Neural progenitor cell (in vitro differentiated cells): ENCODE measurements around the gene ARHGDIA. TPM values are rescaled to one million over a fixed set of nuclear protein-coding genes. Genes with fewer than 3 reads are reported as not detected.

Experiments used
- DNase-seq: peaks from one replicate; pipeline ENCODE4 v3.0.0-alpha.2; 2016; ENCODE audit warnings: low spot score
- H2AFZ ChIP-seq: fragments of 200-600 bp; sonication (generic); replicated peaks from 2 replicates; pipeline ENCODE4 v1.6.1; 2016; ENCODE audit warnings: antibody characterized with exemption
- H3F3A ChIP-seq: fragments of 200-600 bp; sonication (generic); 2 replicates; pipeline ENCODE4 v1.6.1; 2016; ENCODE audit warnings: antibody characterized with exemption, low read depth
- H3K27ac ChIP-seq: fragments of 200-600 bp; sonication (generic); 2 replicates; pipeline ENCODE4 v1.5.1; 2016; ENCODE audit warnings: mild to moderate bottlenecking
- H3K27me3 ChIP-seq: fragments of 200-600 bp; sonication (generic); 2 replicates; pipeline ENCODE4 v1.6.1; 2016; ENCODE audit warnings: mild to moderate bottlenecking, moderate library complexity
- H3K36me3 ChIP-seq: fragments of 200-600 bp; sonication (generic); 2 replicates; pipeline ENCODE4 v1.5.1; 2016
- H3K4me1 ChIP-seq: fragments of 200-600 bp; sonication (generic); 2 replicates; pipeline ENCODE4 v1.6.1; 2016; ENCODE audit warnings: mixed run types
- H3K4me2 ChIP-seq: fragments of 200-600 bp; sonication (generic); 2 replicates; pipeline ENCODE4 v1.6.1; 2016
- H3K4me3 ChIP-seq: fragments of 200-600 bp; sonication (generic); 2 replicates; pipeline ENCODE4 v1.5.1; 2016
- H3K79me2 ChIP-seq: fragments of 200-600 bp; sonication (generic); 2 replicates; pipeline ENCODE4 v1.6.1; 2016; ENCODE audit warnings: low read depth
- H3K9ac ChIP-seq: fragments of 200-600 bp; sonication (generic); 2 replicates; pipeline ENCODE4 v1.6.1; 2016
- H3K9me3 ChIP-seq: fragments of 200-600 bp; sonication (generic); 2 replicates; pipeline ENCODE4 v1.5.1; 2016; ENCODE audit warnings: low read depth
- H4K20me1 ChIP-seq: fragments of 200-600 bp; sonication (generic); 2 replicates; pipeline ENCODE4 v1.6.1; 2016; ENCODE audit warnings: low read depth
- H3K27ac Mint-ChIP-seq: 3 replicates; pipeline ENCODE4 v1.8.0; 2021; ENCODE audit warnings: mixed read lengths
- H3K27me3 Mint-ChIP-seq: 2 replicates; pipeline ENCODE4 v1.8.0; 2022; ENCODE audit warnings: low read depth, mild to moderate bottlenecking, inconsistent platforms, moderate library complexity, mixed read lengths; ENCODE audit not compliant: insufficient read depth
- H3K36me3 Mint-ChIP-seq: 3 replicates; pipeline ENCODE4 v1.8.0; 2021; ENCODE audit warnings: mixed read lengths
- H3K4me1 Mint-ChIP-seq: 3 replicates; pipeline ENCODE4 v1.8.0; 2021; ENCODE audit warnings: mixed read lengths
- H3K4me3 Mint-ChIP-seq: 3 replicates; pipeline ENCODE4 v1.8.0; 2021; ENCODE audit warnings: mild to moderate bottlenecking, moderate library complexity, mixed read lengths
- H3K9me3 Mint-ChIP-seq: 3 replicates; pipeline ENCODE4 v1.8.0; 2020; ENCODE audit warnings: mixed read lengths
- EZH2 ChIP-seq: fragments of 200-600 bp; sonication (generic); IDR thresholded peaks from 2 replicates; pipeline ENCODE4 v1.6.1; 2017; ENCODE audit warnings: antibody characterized with exemption, mild to moderate bottlenecking, moderate library complexity
- EZH2phosphoT487 ChIP-seq: fragments of 200-600 bp; sonication (generic); IDR thresholded peaks from 2 replicates; pipeline ENCODE4 v1.6.1; 2017; ENCODE audit warnings: antibody characterized with exemption
- total RNA-seq: library from RNA; depleted of rRNA; stranded (reverse); fragments of >200 nt; gene quantifications from 2 replicates; pipeline ENCODE4 v1.2.3, GENCODE V29; 2015; ENCODE audit warnings: low replicate concordance
- TF ChIP-seq, protein P1 (sequence below): fragments of 200-600 bp; sonication (generic); IDR thresholded peaks from 2 replicates; pipeline ENCODE4 v1.5.1; 2017; ENCODE audit warnings: antibody characterized with exemption, mild to moderate bottlenecking

ARHGDIA gene
- total RNA-seq, 1 donor from 2014 or later = 25.1 TPM

DNA sequence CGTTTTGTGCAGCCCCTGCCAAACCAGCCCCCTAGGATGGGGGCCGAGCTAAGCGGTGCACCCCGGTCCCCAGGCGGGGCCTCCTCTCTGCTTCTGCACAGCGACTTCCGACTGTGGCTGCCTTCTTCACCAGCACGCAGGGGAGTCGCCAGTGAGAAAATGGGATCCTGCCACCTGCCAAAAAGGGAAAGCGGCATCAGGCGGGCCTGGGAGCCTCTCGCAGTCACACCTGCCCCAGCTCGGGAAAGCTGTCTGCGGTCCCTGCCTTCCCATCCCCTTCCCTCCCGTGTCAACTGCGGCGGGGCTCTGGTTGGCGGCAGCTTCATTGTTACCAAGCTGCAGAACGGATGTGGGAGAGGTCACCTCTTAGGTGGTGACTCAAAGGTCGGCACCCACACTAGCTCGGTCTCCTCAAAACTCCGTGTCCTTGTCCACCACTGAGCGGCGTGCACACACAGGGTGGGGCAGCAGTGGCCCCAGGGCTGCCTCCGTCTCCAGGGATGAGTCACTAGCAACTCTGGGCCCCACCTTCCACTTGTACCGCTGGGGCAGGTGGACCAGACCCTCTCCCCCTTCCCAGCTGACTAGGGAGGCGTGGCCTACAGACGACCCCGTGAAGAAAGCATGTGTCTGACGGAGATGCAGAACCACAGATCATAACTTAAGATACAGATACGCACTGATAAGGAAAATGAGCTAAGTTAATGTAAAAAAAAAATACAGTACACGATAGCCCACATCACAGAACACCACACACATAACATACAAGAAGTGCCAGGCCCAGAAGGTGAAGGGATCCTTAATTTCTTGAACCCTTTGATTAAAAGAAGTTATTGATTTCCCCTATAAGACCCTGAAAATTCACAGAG lies 41.5 kb upstream of the ARHGDIA start:
- Histone ChIP-seq H3K36me3 (no peaks in the 10 kb centered on the region), H3K27ac (no peak overlapping the region), H3K4me1 (peaks cover 14% of the 10 kb centered on the region), H3K9me3 (no peaks in the 10 kb centered on the region), H3K9ac (no peak overlapping the region), H3K79me2 (peaks cover 15% of the 10 kb centered on the region), H3F3A (peaks cover 36% of the 10 kb centered on the region), H3K4me2 (no peak overlapping the region), H2AFZ (no peak overlapping the region), H3K4me3 (no peak overlapping the region), H4K20me1 (peaks cover 50% of the 10 kb centered on the region), H3K27me3 (peaks cover 17% of the 10 kb centered on the region)
- no peak for TF ChIP-seq EZH2phosphoT487
- TF ChIP-seq, protein P1, sequence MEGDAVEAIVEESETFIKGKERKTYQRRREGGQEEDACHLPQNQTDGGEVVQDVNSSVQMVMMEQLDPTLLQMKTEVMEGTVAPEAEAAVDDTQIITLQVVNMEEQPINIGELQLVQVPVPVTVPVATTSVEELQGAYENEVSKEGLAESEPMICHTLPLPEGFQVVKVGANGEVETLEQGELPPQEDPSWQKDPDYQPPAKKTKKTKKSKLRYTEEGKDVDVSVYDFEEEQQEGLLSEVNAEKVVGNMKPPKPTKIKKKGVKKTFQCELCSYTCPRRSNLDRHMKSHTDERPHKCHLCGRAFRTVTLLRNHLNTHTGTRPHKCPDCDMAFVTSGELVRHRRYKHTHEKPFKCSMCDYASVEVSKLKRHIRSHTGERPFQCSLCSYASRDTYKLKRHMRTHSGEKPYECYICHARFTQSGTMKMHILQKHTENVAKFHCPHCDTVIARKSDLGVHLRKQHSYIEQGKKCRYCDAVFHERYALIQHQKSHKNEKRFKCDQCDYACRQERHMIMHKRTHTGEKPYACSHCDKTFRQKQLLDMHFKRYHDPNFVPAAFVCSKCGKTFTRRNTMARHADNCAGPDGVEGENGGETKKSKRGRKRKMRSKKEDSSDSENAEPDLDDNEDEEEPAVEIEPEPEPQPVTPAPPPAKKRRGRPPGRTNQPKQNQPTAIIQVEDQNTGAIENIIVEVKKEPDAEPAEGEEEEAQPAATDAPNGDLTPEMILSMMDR = no peak
- TF ChIP-seq EZH2 = no peak
- Mint-ChIP-seq H3K4me3 (peak overlapping the region; percentile 66), H3K9me3 (no peaks in the 10 kb centered on the region), H3K36me3 (peaks cover 11% of the 10 kb centered on the region), H3K4me1 (peaks cover 17% of the 10 kb centered on the region), H3K27ac (no peak overlapping the region), H3K27me3 (peaks cover 3% of the 10 kb centered on the region)
- DNase-seq = no peak

DNA sequence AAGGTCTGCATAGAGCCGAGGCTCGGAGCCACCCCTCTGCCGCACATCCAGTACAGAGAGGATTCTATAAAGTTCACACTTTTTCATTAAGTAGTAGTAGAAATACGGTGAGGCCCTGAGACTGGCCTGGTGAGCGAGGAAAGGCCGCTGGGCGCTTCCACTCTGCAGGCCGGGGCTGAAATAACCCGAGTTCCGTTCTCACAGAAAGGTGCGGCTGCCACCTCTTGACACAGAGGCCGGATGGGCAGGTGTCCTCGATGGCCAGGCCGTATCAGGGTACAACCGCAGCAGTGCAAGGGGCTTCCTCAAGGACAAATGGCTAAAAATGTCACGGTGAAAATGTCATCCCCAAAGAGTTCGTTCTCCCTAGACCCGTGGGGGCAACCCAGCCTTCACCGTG lies 40.8 kb upstream of the ARHGDIA start:
- H3F3A ChIP-seq = peaks cover 31% of the 10 kb centered on the region
- peaks cover 9% of the 10 kb centered on the region for H3K4me1 ChIP-seq
- TF ChIP-seq EZH2 (no peak), EZH2phosphoT487 (no peak)
- TF ChIP-seq, protein P1 = no peak
- H3K9me3 ChIP-seq = no peaks in the 10 kb centered on the region
- peak overlapping the region; percentile 31 for H3K4me3 ChIP-seq
- Mint-ChIP-seq H3K36me3 (peaks cover 11% of the 10 kb centered on the region), H3K4me1 (peaks cover 13% of the 10 kb centered on the region), H3K27ac (no peak overlapping the region), H3K9me3 (no peaks in the 10 kb centered on the region), H3K27me3 (peaks cover 3% of the 10 kb centered on the region), H3K4me3 (peak overlapping the region; percentile 78)
- H4K20me1 ChIP-seq = peaks cover 43% of the 10 kb centered on the region
- H3K27ac ChIP-seq = no peak overlapping the region
- no peak overlapping the region for H2AFZ ChIP-seq
- peaks cover 17% of the 10 kb centered on the region for H3K27me3 ChIP-seq
- H3K79me2 ChIP-seq = peaks cover 8% of the 10 kb centered on the region
- H3K4me2 ChIP-seq = peak overlapping the region; percentile 79
- H3K36me3 ChIP-seq = no peaks in the 10 kb centered on the region
- H3K9ac ChIP-seq = no peak overlapping the region
- no peak for DNase-seq

DNA sequence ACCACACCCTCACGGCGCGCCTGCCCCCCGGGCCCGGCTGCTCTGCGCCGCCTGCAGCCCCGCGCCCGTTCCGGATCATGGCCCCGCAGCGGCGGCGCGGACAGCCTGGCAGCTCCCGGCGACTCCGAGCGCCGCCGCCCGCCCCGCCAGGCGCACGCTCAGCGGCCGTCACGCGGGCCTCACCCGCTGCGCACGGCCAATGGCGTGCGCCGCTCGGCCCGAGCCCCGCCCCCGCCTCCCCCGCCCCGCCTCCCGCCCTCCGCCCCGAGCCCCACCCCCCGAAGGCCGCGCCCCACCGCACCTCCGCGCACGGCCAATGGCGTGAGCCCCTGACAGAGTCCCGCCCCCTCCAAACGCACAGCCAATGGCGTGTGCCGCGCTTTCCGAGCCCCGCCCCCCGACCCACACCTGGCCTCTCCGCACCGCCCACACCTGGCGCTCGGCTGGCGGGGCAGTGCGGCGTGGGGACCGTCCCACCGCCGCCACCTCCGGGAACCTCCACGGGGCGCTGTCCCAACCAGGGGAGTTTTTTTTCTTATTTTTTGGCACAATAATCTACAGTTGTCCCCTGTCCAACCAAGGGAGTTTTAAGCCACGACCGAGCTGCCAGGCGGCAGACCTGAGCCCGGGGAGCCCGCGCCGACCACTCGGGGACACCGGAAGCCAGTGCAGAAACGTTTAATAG lies 40.3 kb upstream of the ARHGDIA start, which contains the start of gene PCYT2:
TSS of gene PCYT2 (minus strand) at position 123 of the 685 bp plus-strand sequence. CDS start at position 79, 44 bp downstream.
- Mint-ChIP-seq H3K4me3 (peak within 1 kb of the TSS; percentile 93), H3K4me1 (peaks cover 9% of the 10 kb centered on the region), H3K9me3 (no peaks in the 10 kb centered on the region), H3K27ac (no peak within 1 kb of the TSS), H3K36me3 (peaks cover 11% of the 10 kb centered on the region), H3K27me3 (peaks cover 3% of the 10 kb centered on the region)
- H3K27me3 ChIP-seq = peaks cover 17% of the 10 kb centered on the region
- H3K4me2 ChIP-seq = peak within 1 kb of the TSS; percentile 95
- H3K9me3 ChIP-seq = no peaks in the 10 kb centered on the region
- H3K4me1 ChIP-seq = peaks cover 6% of the 10 kb centered on the region
- peaks cover 27% of the 10 kb centered on the region for H3F3A ChIP-seq
- H2AFZ ChIP-seq = peak within 1 kb of the TSS; percentile 36
- H3K27ac ChIP-seq = no peak within 1 kb of the TSS
- peaks cover 2% of the 10 kb centered on the region for H3K79me2 ChIP-seq
- H3K4me3 ChIP-seq = peak within 1 kb of the TSS; percentile 87
- peaks cover 38% of the 10 kb centered on the region for H4K20me1 ChIP-seq
- DNase-seq = peak; percentile 97
- no peaks in the 10 kb centered on the region for H3K36me3 ChIP-seq
- TF ChIP-seq, protein P1 = peak; percentile 26
- no peak for TF ChIP-seq EZH2phosphoT487
- H3K9ac ChIP-seq = peak within 1 kb of the TSS; percentile 48
